ENCODE results near the gene SCAMP2. TPM values are rescaled to one million over a fixed set of nuclear protein-coding genes. Genes with fewer than 3 reads are reported as not detected.

The SCAMP2 gene
- total RNA-seq, 2 experiments from 2014 or later, result 56.1 to 56.9 TPM

- no peaks in the 10 kb centered on the region for H3K9me3 Mint-ChIP-seq
- no peaks in the 10 kb centered on the region for H3K4me1 Mint-ChIP-seq (ENCODE audit: low read depth)
- intact Hi-C loops (cut with DNase I, micrococcal nuclease), result no loop called here
- H3K27ac ChIP-seq (ENCODE audit: low read depth in 1 of 2, low read length in 2 of 2), result no peak overlapping the region
- no peak overlapping the region for H3K4me3 Mint-ChIP-seq
- H3K27me3 Mint-ChIP-seq, result peaks cover 5% of the 10 kb centered on the region
- TF ChIP-seq, protein P1, sequence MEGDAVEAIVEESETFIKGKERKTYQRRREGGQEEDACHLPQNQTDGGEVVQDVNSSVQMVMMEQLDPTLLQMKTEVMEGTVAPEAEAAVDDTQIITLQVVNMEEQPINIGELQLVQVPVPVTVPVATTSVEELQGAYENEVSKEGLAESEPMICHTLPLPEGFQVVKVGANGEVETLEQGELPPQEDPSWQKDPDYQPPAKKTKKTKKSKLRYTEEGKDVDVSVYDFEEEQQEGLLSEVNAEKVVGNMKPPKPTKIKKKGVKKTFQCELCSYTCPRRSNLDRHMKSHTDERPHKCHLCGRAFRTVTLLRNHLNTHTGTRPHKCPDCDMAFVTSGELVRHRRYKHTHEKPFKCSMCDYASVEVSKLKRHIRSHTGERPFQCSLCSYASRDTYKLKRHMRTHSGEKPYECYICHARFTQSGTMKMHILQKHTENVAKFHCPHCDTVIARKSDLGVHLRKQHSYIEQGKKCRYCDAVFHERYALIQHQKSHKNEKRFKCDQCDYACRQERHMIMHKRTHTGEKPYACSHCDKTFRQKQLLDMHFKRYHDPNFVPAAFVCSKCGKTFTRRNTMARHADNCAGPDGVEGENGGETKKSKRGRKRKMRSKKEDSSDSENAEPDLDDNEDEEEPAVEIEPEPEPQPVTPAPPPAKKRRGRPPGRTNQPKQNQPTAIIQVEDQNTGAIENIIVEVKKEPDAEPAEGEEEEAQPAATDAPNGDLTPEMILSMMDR (IDR thresholded peaks at IDR 0.05), result no peak
- H3K36me3 Mint-ChIP-seq (ENCODE audit: low read depth), result no peaks in the 10 kb centered on the region
- ATAC-seq (ENCODE audit: poor library complexity) (no peak), DNase-seq (no peak)
- peaks cover 10% of the 10 kb centered on the region for H3K4me1 ChIP-seq (ENCODE audit: insufficient read depth, low read length)
- CTCF ChIA-PET, result no interaction called here
- H3K4me3 ChIP-seq (ENCODE audit: low read length), result no peak overlapping the region
- H3K36me3 ChIP-seq (ENCODE audit: insufficient read depth, low read length), result no peaks in the 10 kb centered on the region
- H3K27ac Mint-ChIP-seq, result no peak overlapping the region
- peaks cover 0 to 3% of the 10 kb centered on the region in 2 experiments for H3K27me3 ChIP-seq (ENCODE audit: control insufficient read depth in 1 of 2, insufficient read depth in 2 of 2, low read length in 2 of 2)
- POLR2A ChIA-PET, result interaction anchor here (1.5 kb wide), 1 partner anchor 15 kb away, joined by 6 read pairs; no protein-coding TSS in a partner anchor
- H3K9me3 ChIP-seq (ENCODE audit: control insufficient read depth in 1 of 2, insufficient read depth in 1 of 2, low read length in 2 of 2), result no peaks in the 10 kb centered on the region
Observed at GRCh38 chr15:74820056-74820455, 53.1 kb downstream of the SCAMP2 start.

GRCh38 chr15:74817370-74817737, 55.8 kb downstream of the SCAMP2 start:
- H3K27me3 ChIP-seq (ENCODE audit: control insufficient read depth in 1 of 2, insufficient read depth in 2 of 2, low read length in 2 of 2), result peaks cover 0 to 3% of the 10 kb centered on the region in 2 experiments
- ChIA-PET POLR2A (no interaction called here), CTCF (no interaction called here)
- Mint-ChIP-seq H3K36me3 (ENCODE audit: low read depth) (no peaks in the 10 kb centered on the region), H3K27me3 (no peaks in the 10 kb centered on the region), H3K27ac (no peak overlapping the region), H3K4me3 (no peak overlapping the region), H3K4me1 (ENCODE audit: low read depth) (no peaks in the 10 kb centered on the region), H3K9me3 (no peaks in the 10 kb centered on the region)
- H3K36me3 ChIP-seq (ENCODE audit: insufficient read depth, low read length), result no peaks in the 10 kb centered on the region
- H3K4me3 ChIP-seq (ENCODE audit: low read length), result no peak overlapping the region
- ATAC-seq (ENCODE audit: poor library complexity) (no peak), DNase-seq (no peak)
- TF ChIP-seq, protein P1 (IDR thresholded peaks at IDR 0.05), result no peak
- H3K4me1 ChIP-seq (ENCODE audit: insufficient read depth, low read length), result peaks cover 10% of the 10 kb centered on the region
- H3K27ac ChIP-seq (ENCODE audit: low read depth in 1 of 2, low read length in 2 of 2), result no peak overlapping the region
- intact Hi-C loops (cut with DNase I, micrococcal nuclease), result no loop called here
- no peaks in the 10 kb centered on the region for H3K9me3 ChIP-seq (ENCODE audit: control insufficient read depth in 1 of 2, insufficient read depth in 1 of 2, low read length in 2 of 2)

- H3K36me3 ChIP-seq (ENCODE audit: insufficient read depth, low read length), result no peaks in the 10 kb centered on the region
- H3K27ac ChIP-seq (ENCODE audit: low read depth in 1 of 2, low read length in 2 of 2), result no peak overlapping the region
- no peaks in the 10 kb centered on the region for H3K27me3 Mint-ChIP-seq
- no peaks in the 10 kb centered on the region for H3K36me3 Mint-ChIP-seq (ENCODE audit: low read depth)
- ChIA-PET POLR2A (no interaction called here), CTCF (no interaction called here)
- TF ChIP-seq, protein P1 (IDR thresholded peaks at IDR 0.05), result no peak
- H3K4me3 Mint-ChIP-seq, result no peak overlapping the region
- no peak overlapping the region for H3K27ac Mint-ChIP-seq
- H3K27me3 ChIP-seq (ENCODE audit: control insufficient read depth in 1 of 2, insufficient read depth in 2 of 2, low read length in 2 of 2), result peaks cover 0 to 3% of the 10 kb centered on the region in 2 experiments
- no peak overlapping the region for H3K4me3 ChIP-seq (ENCODE audit: low read length)
- no peak for ATAC-seq (ENCODE audit: poor library complexity)
- intact Hi-C loops (cut with DNase I, micrococcal nuclease), result no loop called here
- no peak for DNase-seq
- peaks cover 10% of the 10 kb centered on the region for H3K4me1 ChIP-seq (ENCODE audit: insufficient read depth, low read length)
- no peaks in the 10 kb centered on the region for H3K9me3 ChIP-seq (ENCODE audit: control insufficient read depth in 1 of 2, insufficient read depth in 1 of 2, low read length in 2 of 2)
- no peaks in the 10 kb centered on the region for H3K4me1 Mint-ChIP-seq (ENCODE audit: low read depth)
- H3K9me3 Mint-ChIP-seq, result no peaks in the 10 kb centered on the region
Observed at GRCh38 chr15:74816624-74817369, 56.4 kb downstream of the SCAMP2 start.
